ENCODE results near the gene TRIM54.

DNA sequence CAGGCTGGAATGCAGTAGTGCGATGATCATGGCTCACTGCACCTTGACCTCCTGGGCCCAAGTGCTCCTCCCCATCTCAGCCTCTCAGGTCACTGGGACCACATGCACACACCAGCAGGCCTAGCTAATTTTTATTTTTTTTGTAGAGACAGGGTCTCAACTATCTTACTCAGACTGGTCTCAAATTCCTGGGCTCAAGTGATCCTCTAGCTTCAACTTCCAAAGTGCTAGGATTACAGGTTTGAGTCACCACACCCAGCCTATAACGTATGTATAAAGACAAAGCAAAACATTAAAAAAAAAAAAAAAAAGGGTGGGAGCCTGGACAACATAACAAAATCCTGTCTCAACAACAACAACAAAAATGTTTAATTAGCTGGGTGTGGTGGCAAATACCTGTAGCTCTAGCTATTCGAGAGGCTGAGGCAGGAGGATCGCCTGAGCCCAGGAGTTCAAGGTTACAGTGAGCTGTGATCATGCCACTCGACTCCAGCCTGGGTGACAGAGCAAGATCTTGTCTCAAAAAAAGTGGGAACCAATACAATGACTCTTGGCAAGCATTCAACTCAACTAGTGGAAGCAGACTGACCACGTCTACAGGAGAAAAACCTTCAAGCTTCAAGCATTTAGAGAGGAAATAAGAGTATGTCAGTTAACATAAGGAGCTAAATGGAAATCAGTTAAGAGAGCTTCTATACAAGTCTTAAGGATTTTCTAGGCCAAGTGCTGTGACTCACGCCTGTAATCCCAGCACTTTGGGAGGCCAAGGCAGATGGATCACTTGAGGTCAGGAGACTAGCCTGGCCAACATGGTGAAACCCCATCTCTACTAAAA lies 71.8 kb downstream of the TRIM54 start:
- TF ChIP-seq, protein P1, sequence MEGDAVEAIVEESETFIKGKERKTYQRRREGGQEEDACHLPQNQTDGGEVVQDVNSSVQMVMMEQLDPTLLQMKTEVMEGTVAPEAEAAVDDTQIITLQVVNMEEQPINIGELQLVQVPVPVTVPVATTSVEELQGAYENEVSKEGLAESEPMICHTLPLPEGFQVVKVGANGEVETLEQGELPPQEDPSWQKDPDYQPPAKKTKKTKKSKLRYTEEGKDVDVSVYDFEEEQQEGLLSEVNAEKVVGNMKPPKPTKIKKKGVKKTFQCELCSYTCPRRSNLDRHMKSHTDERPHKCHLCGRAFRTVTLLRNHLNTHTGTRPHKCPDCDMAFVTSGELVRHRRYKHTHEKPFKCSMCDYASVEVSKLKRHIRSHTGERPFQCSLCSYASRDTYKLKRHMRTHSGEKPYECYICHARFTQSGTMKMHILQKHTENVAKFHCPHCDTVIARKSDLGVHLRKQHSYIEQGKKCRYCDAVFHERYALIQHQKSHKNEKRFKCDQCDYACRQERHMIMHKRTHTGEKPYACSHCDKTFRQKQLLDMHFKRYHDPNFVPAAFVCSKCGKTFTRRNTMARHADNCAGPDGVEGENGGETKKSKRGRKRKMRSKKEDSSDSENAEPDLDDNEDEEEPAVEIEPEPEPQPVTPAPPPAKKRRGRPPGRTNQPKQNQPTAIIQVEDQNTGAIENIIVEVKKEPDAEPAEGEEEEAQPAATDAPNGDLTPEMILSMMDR (conservative IDR thresholded peaks at IDR 0.05; ENCODE audit: low read depth, low read length) = no peak
- no peak for TF ChIP-seq EZH2 (IDR thresholded peaks at IDR 0.05; ENCODE audit: borderline replicate concordance, low read depth, low read length, poor library complexity, severe bottlenecking)

Data from A673 (cell line).